Smooth muscle cell (in vitro differentiated cells): ENCODE measurements around the gene GPBP1L1. TPM values are rescaled to one million over a fixed set of nuclear protein-coding genes. Genes with fewer than 3 reads are reported as not detected.
"Not testable (repeated sequence)": the region's sequence is repeated elsewhere in the genome, so short reads cannot be mapped to it uniquely, and the experiment has no call there.

Experiments used
- DNase-seq: peaks from one replicate; lab custom pipeline; 2025; ENCODE audit not compliant: unreplicated experiment; lab: John Stamatoyannopoulos, UW
- H2AFZ ChIP-seq: fragments of 200-600 bp; sonication (generic); 2 replicates; pipeline ENCODE4 v1.6.0; 2016; ENCODE audit warnings: antibody characterized with exemption, low read depth, mild to moderate bottlenecking
- H3F3A ChIP-seq: fragments of 200-600 bp; sonication (generic); 2 replicates; pipeline ENCODE4 v1.6.0; 2017; ENCODE audit warnings: antibody characterized with exemption, low read depth
- H3K27ac ChIP-seq: fragments of 200-600 bp; sonication (generic); 2 replicates; pipeline ENCODE4 v1.5.1; 2016; ENCODE audit warnings: low read depth, mild to moderate bottlenecking
- H3K27me3 ChIP-seq: fragments of 200-600 bp; sonication (generic); 2 replicates; pipeline ENCODE4 v1.6.1; 2016; ENCODE audit warnings: low read depth, mild to moderate bottlenecking
- H3K36me3 ChIP-seq: fragments of 200-600 bp; sonication (generic); 2 replicates; pipeline ENCODE4 v1.5.1; 2016; ENCODE audit warnings: low read depth
- H3K4me1 ChIP-seq: fragments of 200-600 bp; sonication (generic); 2 replicates; pipeline ENCODE4 v1.5.1; 2016; ENCODE audit warnings: low read depth
- H3K4me2 ChIP-seq: fragments of 200-600 bp; sonication (generic); 2 replicates; pipeline ENCODE4 v1.6.0; 2016; ENCODE audit warnings: mild to moderate bottlenecking
- H3K4me3 ChIP-seq: fragments of 200-600 bp; sonication (generic); 2 replicates; pipeline ENCODE4 v1.5.1; 2016; ENCODE audit warnings: mild to moderate bottlenecking
- H3K79me2 ChIP-seq: fragments of 200-600 bp; sonication (generic); 2 replicates; pipeline ENCODE4 v1.6.0; 2016; ENCODE audit warnings: low read depth, mild to moderate bottlenecking
- H3K9ac ChIP-seq: fragments of 200-600 bp; sonication (generic); 2 replicates; pipeline ENCODE4 v1.6.0; 2016; ENCODE audit warnings: low read depth
- H3K9me3 ChIP-seq: fragments of 200-600 bp; sonication (generic); replicated peaks from 2 replicates; pipeline ENCODE4 v1.5.1; 2016; ENCODE audit warnings: low read depth
- H4K20me1 ChIP-seq: fragments of 200-600 bp; sonication (generic); 2 replicates; pipeline ENCODE4 v1.6.0; 2016; ENCODE audit warnings: low read depth
- CTCF ChIP-seq: fragments of 200-600 bp; sonication (generic); IDR thresholded peaks from 2 replicates; pipeline ENCODE4 v1.5.1; 2017; ENCODE audit warnings: borderline replicate concordance, mild to moderate bottlenecking, antibody characterized with exemption; ENCODE audit not compliant: insufficient read depth, poor library complexity, severe bottlenecking
- WGBS: methylation state at CpG from one replicate; pipeline ENCODE4 v1.1.7; 2016; ENCODE audit warnings: low lambda C conversion rate; 5-methylcytosine and 5-hydroxymethylcytosine counted together
- polyA plus RNA-seq: library from polyadenylated mRNA; unstranded; fragments of >200 nt; fragmentation: Nextera tagmentation; extraction: Ambion mirVana; gene quantifications from 2 replicates; pipeline ENCODE4 v1.2.1, GENCODE V29; 2016
- total RNA-seq: library from RNA; depleted of rRNA; stranded (reverse); fragments of >200 nt; gene quantifications from 2 replicates; pipeline ENCODE4 v1.2.3, GENCODE V29; 2014

GPBP1L1 gene
- total and polyA plus RNA-seq, 2 experiments from 2014 or later = 51.9 to 93.2 TPM

- Histone ChIP-seq H3K4me2 (no peak overlapping the region), H2AFZ (no peak overlapping the region), H3K79me2 (peaks cover 100% of the 10 kb centered on the region), H4K20me1 (peaks cover 100% of the 10 kb centered on the region), H3F3A (no peaks in the 10 kb centered on the region), H3K27me3 (no peaks in the 10 kb centered on the region), H3K36me3 (no peaks in the 10 kb centered on the region), H3K9me3 (no peaks in the 10 kb centered on the region), H3K27ac (peak overlapping the region; percentile 27), H3K4me1 (peaks cover 21% of the 10 kb centered on the region), H3K9ac (no peak overlapping the region), H3K4me3 (no peak overlapping the region)
- no peak for DNase-seq
- no peak for TF ChIP-seq CTCF
- 53% methylated on average over 3 of the region's 3 CpGs for WGBS
These were observed 7.2 kb downstream of the GPBP1L1 start for GRCh38 chr1:45679123-45679522.

GRCh38 chr1:45678489-45678888 is 7.8 kb downstream of the GPBP1L1 start:
- Histone ChIP-seq H3K9ac (no peak overlapping the region), H3K27ac (peak overlapping the region; percentile 27), H3K4me1 (peaks cover 21% of the 10 kb centered on the region), H3F3A (no peaks in the 10 kb centered on the region), H3K36me3 (no peaks in the 10 kb centered on the region), H3K4me3 (no peak overlapping the region), H3K9me3 (no peaks in the 10 kb centered on the region), H3K27me3 (no peaks in the 10 kb centered on the region), H4K20me1 (peaks cover 100% of the 10 kb centered on the region), H3K4me2 (peak overlapping the region; percentile 8), H3K79me2 (peaks cover 100% of the 10 kb centered on the region), H2AFZ (no peak overlapping the region)
- no peak for DNase-seq
- no peak for TF ChIP-seq CTCF

- H3K79me2 ChIP-seq = peaks cover 100% of the 10 kb centered on the region
- no peak overlapping the region for H3K4me3 ChIP-seq
- H4K20me1 ChIP-seq = peaks cover 100% of the 10 kb centered on the region
- H2AFZ ChIP-seq = no peak overlapping the region
- TF ChIP-seq CTCF = no peak
- H3K27me3 ChIP-seq = no peaks in the 10 kb centered on the region
- no peak for DNase-seq
- H3K9ac ChIP-seq = no peak overlapping the region
- no peaks in the 10 kb centered on the region for H3K36me3 ChIP-seq
- 57% methylated on average over 3 of the region's 3 CpGs for WGBS
- H3K4me2 ChIP-seq = peak overlapping the region; percentile 8
- peaks cover 20% of the 10 kb centered on the region for H3K4me1 ChIP-seq
- no peaks in the 10 kb centered on the region for H3F3A ChIP-seq
- H3K9me3 ChIP-seq = no peaks in the 10 kb centered on the region
- no peak overlapping the region for H3K27ac ChIP-seq
These were observed 8.5 kb downstream of the GPBP1L1 start for GRCh38 chr1:45677751-45678245.

- not testable (repeated sequence) for H3K4me1 ChIP-seq, H3K36me3 ChIP-seq, H3K27me3 ChIP-seq, DNase-seq, H3K4me3 ChIP-seq, H3K9me3 ChIP-seq, H3K4me2 ChIP-seq, H2AFZ ChIP-seq, H3F3A ChIP-seq, H3K27ac ChIP-seq, H3K9ac ChIP-seq
- WGBS = 89% methylated on average over 7 of the region's 7 CpGs
- H3K79me2 ChIP-seq = peaks cover 100% of the 10 kb centered on the region
- peaks cover 100% of the 10 kb centered on the region for H4K20me1 ChIP-seq
These were observed 9.8 kb downstream of the GPBP1L1 start for GRCh38 chr1:45676553-45676952.
